Panc1 (cell line): ENCODE results near the gene HNRNPLL. TPM values are rescaled to one million over a fixed set of nuclear protein-coding genes. Genes with fewer than 3 reads are reported as not detected.

Experiments
- ATAC-seq: fragments of 200-7000 bp; cut with Tn5 transposase; 2 replicates; pipeline ENCODE4 v1.9.1; 2020; ENCODE audit warnings: mild to moderate bottlenecking, moderate library complexity
- BruUV-seq: library from RNA; stranded (reverse); fragments of 400-500 nt; replicated peaks from 2 replicates; lab custom pipeline; 2021; lab: Mats Ljungman, UMichigan
- CTCF ChIA-PET: fragments of 300-600 bp; sonication (Branson Sonifier 250); formaldehyde crosslinking; loops from one replicate; lab custom pipeline; 2022; ENCODE audit warnings: antibody characterized with exemption; lab: Charles Lee
- POLR2A ChIA-PET: fragments of 300-600 bp; sonication (Branson Sonifier 250); formaldehyde crosslinking; loops from one replicate; lab custom pipeline; 2022; ENCODE audit warnings: antibody characterized with exemption; lab: Charles Lee
- DNase-seq: peaks from one replicate; pipeline ENCODE4 v3.0.0-alpha.2; 2010; ENCODE audit warnings: low read depth, low spot score
- H3K27ac ChIP-seq: 2 replicates; pipeline ENCODE4 v1.5.1; 2011; ENCODE audit warnings: mild to moderate bottlenecking, low read length, inconsistent platforms
- H3K27me3 ChIP-seq: fragments of 200-500 bp; sonication (Bioruptor generic); 2 replicates; pipeline ENCODE4 v1.6.0; 2014; ENCODE audit warnings: low read length, inconsistent platforms; ENCODE audit not compliant: control insufficient read depth, insufficient read depth
- H3K36me3 ChIP-seq: fragments of 200-500 bp; sonication (Bioruptor generic); 2 replicates; pipeline ENCODE4 v1.5.1; 2014; ENCODE audit warnings: inconsistent platforms, mild to moderate bottlenecking, low read length, moderate library complexity; ENCODE audit not compliant: control insufficient read depth, insufficient read depth
- H3K4me1 ChIP-seq: 2 replicates; pipeline ENCODE4 v1.5.1; 2011; ENCODE audit warnings: inconsistent platforms, mild to moderate bottlenecking, low read length, moderate library complexity; ENCODE audit not compliant: control insufficient read depth, insufficient read depth
- H3K4me3 ChIP-seq, 2 experiments: 2 replicates each; pipeline ENCODE4 v1.5.1; 2011 to 2012; ENCODE audit warnings: low read depth in 2 of 2, low read length in 2 of 2, mild to moderate bottlenecking in 2 of 2, inconsistent platforms in 1 of 2, moderate library complexity in 1 of 2
- H3K9me3 ChIP-seq: fragments of 200-500 bp; sonication (Bioruptor generic); 2 replicates; pipeline ENCODE4 v1.5.1; 2014; ENCODE audit warnings: low read depth, mild to moderate bottlenecking, inconsistent platforms, low read length, moderate library complexity; ENCODE audit not compliant: control insufficient read depth, insufficient read depth
- POLR2AphosphoS5 ChIP-seq: IDR thresholded peaks from 2 replicates; pipeline ENCODE4 v1.6.1; 2012; ENCODE audit warnings: mild to moderate bottlenecking, low read depth, low read length, moderate library complexity
- SIN3A ChIP-seq: IDR thresholded peaks from 2 replicates; pipeline ENCODE4 v1.6.1; 2012; ENCODE audit warnings: low read depth, mild to moderate bottlenecking, low read length, moderate library complexity, borderline replicate concordance; ENCODE audit not compliant: insufficient read depth
- TCF7L2 ChIP-seq: IDR thresholded peaks from 2 replicates; pipeline ENCODE4 v1.6.1; 2011; ENCODE audit warnings: mild to moderate bottlenecking, low read depth, low read length, inconsistent platforms
- in situ Hi-C: cut with HindIII; loops from 2 replicates; pipeline ENCODE4 v1.10.0; 2016; ENCODE audit warnings: low sequenced_read_pairs, low pct_unique_long_range_greater_than_20kb
- intact Hi-C: fragments of 100-400 bp; cut with micrococcal nuclease; formaldehyde crosslinking; loops from one replicate; pipeline ENCODE4 v1.10.0; 2022; ENCODE audit not compliant: unreplicated experiment
- total RNA-seq: library from RNA; stranded (reverse); gene quantifications from one replicate; pipeline ENCODE4 v1.2.1, GENCODE V29; 2021; ENCODE audit not compliant: unreplicated experiment
- TF ChIP-seq, protein P1 (sequence below): fragments of 450-650 bp; IDR thresholded peaks from 2 replicates; pipeline ENCODE4 v1.5.1; 2017; ENCODE audit warnings: mild to moderate bottlenecking
- TF ChIP-seq, protein P2 (sequence below), 2 experiments: IDR thresholded peaks; 2 replicates each; pipeline ENCODE4 v1.6.1; 2011 to 2012; ENCODE audit warnings: low read depth in 2 of 2, control low read depth in 1 of 2, low read length in 1 of 2, mild to moderate bottlenecking in 1 of 2, moderate library complexity in 1 of 2; ENCODE audit not compliant: insufficient read depth in 1 of 2

HNRNPLL gene
- total RNA-seq, 1 experiment from 2014 or later: 69.8 TPM

DNA sequence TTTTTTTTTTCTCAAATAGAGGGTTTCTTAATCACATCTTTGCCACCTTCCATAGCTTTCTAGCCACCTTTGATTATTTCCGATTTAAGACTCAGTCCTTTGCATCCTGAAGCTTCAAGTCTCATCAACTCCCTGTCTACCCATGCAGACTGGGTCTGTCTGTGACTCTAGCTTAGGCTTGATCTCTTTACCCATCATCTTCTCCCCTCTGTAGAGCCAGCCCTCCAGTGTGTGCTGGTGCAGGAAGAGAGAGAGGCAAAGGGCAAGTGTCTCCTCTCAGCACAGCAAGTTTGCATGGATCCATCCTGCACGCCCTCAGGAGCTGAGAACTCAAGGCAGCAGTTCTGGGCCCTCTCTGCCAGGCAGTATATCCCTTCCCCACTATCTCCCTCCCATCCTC is 70.4 kb downstream of the HNRNPLL start:
- Histone ChIP-seq H3K27ac (no peak overlapping the region), H3K9me3 (no peaks in the 10 kb centered on the region), H3K4me3 (no peak overlapping the region), H3K4me1 (no peaks in the 10 kb centered on the region), H3K36me3 (no peaks in the 10 kb centered on the region), H3K27me3 (no peaks in the 10 kb centered on the region)
- ATAC-seq (no peak), DNase-seq (no peak)
- BruUV-seq: no TSS peak
- CTCF ChIA-PET: no interaction called here
- POLR2A ChIA-PET: interaction anchor here (0.7 kb wide), 2 partner anchors 71 to 212 kb away, joined by 5 to 11 read pairs; partner anchors contain the start of gene HNRNPLL
- intact Hi-C loops (no loop called here), in situ Hi-C loops (no loop called here)
- TF ChIP-seq TCF7L2: no peak
- TF ChIP-seq POLR2AphosphoS5: no peak
- TF ChIP-seq SIN3A: no peak

DNA sequence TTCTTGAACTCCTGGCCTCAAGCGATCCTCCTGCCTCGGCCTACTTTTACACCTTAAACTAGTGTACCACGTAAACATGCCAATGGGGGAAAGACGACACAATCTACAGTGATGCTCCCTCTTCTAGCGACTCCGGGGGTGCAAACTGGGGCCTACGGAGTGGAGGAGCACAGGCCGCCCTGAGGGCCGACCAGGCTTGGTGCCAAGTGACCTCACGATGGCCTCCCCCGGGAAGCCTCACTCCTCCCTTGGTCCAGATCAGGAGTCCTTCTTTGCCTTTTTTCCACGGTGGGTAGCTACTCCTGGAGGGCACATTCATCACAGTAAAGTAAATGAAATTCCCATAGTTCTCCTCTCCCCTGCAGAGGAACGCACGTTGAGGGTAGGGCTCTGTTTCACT is 73.5 kb downstream of the HNRNPLL start:
- BruUV-seq: no TSS peak
- no peak overlapping the region for H3K27ac ChIP-seq
- intact Hi-C loops: no loop called here
- DNase-seq (no peak), ATAC-seq (no peak)
- no peaks in the 10 kb centered on the region for H3K4me1 ChIP-seq
- no peaks in the 10 kb centered on the region for H3K36me3 ChIP-seq
- no peaks in the 10 kb centered on the region for H3K9me3 ChIP-seq
- no peak for TF ChIP-seq TCF7L2
- POLR2A ChIA-PET: no interaction called here
- CTCF ChIA-PET: interaction anchor here (0.5 kb wide), 1 partner anchor 202 kb away, joined by 3 read pairs; no protein-coding TSS in a partner anchor
- H3K27me3 ChIP-seq: no peaks in the 10 kb centered on the region
- in situ Hi-C loops: no loop called here
- no peak overlapping the region for H3K4me3 ChIP-seq

DNA sequence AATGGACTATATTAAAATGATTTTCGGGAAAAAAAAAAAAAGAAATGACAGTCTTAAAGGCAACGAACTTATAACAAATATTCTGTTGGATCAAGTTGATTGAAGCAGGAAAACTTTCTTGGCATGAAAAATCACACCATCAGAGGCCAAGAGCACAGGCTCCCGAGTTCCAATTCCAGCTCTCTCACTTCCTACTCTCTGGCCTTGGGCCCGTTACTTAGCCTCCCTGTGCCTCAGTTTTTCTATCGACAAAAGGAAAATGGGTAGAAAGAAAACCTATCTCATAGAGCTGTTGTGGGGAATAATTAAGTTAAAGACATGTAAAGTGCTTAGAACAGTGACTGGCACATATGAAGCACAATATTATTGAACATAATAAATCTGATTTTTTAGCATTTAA is 74.2 kb downstream of the HNRNPLL start:
- POLR2A ChIA-PET: interaction anchor here (0.7 kb wide), 1 partner anchor 34 kb away, joined by 6 read pairs; no protein-coding TSS in a partner anchor
- in situ Hi-C loops (no loop called here), intact Hi-C loops (no loop called here)
- ATAC-seq (no peak), DNase-seq (no peak)
- Histone ChIP-seq H3K27me3 (no peaks in the 10 kb centered on the region), H3K36me3 (no peaks in the 10 kb centered on the region), H3K4me1 (no peaks in the 10 kb centered on the region), H3K4me3 (peak overlapping the region in 1 of 2 experiments; percentile 37; a peak in 3 of 4 replicates), H3K9me3 (no peaks in the 10 kb centered on the region), H3K27ac (no peak overlapping the region)
- BruUV-seq: no TSS peak
- CTCF ChIA-PET: interaction anchor here (0.5 kb wide), 1 partner anchor 203 kb away, joined by 3 read pairs; no protein-coding TSS in a partner anchor
- TF ChIP-seq TCF7L2: no peak
- TF ChIP-seq SIN3A: no peak
- TF ChIP-seq, protein P1, sequence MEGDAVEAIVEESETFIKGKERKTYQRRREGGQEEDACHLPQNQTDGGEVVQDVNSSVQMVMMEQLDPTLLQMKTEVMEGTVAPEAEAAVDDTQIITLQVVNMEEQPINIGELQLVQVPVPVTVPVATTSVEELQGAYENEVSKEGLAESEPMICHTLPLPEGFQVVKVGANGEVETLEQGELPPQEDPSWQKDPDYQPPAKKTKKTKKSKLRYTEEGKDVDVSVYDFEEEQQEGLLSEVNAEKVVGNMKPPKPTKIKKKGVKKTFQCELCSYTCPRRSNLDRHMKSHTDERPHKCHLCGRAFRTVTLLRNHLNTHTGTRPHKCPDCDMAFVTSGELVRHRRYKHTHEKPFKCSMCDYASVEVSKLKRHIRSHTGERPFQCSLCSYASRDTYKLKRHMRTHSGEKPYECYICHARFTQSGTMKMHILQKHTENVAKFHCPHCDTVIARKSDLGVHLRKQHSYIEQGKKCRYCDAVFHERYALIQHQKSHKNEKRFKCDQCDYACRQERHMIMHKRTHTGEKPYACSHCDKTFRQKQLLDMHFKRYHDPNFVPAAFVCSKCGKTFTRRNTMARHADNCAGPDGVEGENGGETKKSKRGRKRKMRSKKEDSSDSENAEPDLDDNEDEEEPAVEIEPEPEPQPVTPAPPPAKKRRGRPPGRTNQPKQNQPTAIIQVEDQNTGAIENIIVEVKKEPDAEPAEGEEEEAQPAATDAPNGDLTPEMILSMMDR: no peak
- no peak for TF ChIP-seq POLR2AphosphoS5
- TF ChIP-seq, protein P2, sequence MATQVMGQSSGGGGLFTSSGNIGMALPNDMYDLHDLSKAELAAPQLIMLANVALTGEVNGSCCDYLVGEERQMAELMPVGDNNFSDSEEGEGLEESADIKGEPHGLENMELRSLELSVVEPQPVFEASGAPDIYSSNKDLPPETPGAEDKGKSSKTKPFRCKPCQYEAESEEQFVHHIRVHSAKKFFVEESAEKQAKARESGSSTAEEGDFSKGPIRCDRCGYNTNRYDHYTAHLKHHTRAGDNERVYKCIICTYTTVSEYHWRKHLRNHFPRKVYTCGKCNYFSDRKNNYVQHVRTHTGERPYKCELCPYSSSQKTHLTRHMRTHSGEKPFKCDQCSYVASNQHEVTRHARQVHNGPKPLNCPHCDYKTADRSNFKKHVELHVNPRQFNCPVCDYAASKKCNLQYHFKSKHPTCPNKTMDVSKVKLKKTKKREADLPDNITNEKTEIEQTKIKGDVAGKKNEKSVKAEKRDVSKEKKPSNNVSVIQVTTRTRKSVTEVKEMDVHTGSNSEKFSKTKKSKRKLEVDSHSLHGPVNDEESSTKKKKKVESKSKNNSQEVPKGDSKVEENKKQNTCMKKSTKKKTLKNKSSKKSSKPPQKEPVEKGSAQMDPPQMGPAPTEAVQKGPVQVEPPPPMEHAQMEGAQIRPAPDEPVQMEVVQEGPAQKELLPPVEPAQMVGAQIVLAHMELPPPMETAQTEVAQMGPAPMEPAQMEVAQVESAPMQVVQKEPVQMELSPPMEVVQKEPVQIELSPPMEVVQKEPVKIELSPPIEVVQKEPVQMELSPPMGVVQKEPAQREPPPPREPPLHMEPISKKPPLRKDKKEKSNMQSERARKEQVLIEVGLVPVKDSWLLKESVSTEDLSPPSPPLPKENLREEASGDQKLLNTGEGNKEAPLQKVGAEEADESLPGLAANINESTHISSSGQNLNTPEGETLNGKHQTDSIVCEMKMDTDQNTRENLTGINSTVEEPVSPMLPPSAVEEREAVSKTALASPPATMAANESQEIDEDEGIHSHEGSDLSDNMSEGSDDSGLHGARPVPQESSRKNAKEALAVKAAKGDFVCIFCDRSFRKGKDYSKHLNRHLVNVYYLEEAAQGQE (IDR thresholded peaks at IDR 0.05; ENCODE audit: insufficient read depth in 1 of 2, low read depth in 2 of 2, low read length in 1 of 2): no peak
